Transverse colon (tissue), 4 donors: ENCODE results near the gene SLC2A9. TPM values are rescaled to one million over a fixed set of nuclear protein-coding genes. Genes with fewer than 3 reads are reported as not detected.

Experiments
- DNase-seq: peaks from one replicate; pipeline ENCODE4 v3.0.0-alpha.2; 2019
- H3K27ac ChIP-seq, 4 donors: fragments of 200-600 bp; sonication (generic); 2 replicates each; pipeline ENCODE4 v1.5.1; 2016 to 2018; ENCODE audit warnings: inconsistent platforms in 4 of 4
- H3K27me3 ChIP-seq: fragments of 200-600 bp; sonication (generic); 2 replicates; pipeline ENCODE4 v1.5.1; 2017; ENCODE audit warnings: inconsistent platforms
- H3K36me3 ChIP-seq, 4 donors: fragments of 200-600 bp; sonication (generic); 2 replicates each; pipeline ENCODE4 v1.5.1; 2017 to 2019; ENCODE audit warnings: inconsistent platforms in 4 of 4
- H3K4me1 ChIP-seq, 4 donors: fragments of 200-600 bp; sonication (generic); 2 replicates each; pipeline ENCODE4 v1.5.1; 2017 to 2020; ENCODE audit warnings: inconsistent platforms in 4 of 4
- H3K4me3 ChIP-seq, 4 donors: fragments of 200-600 bp; sonication (generic); 1 replicate in 1 of 4; 2 replicates in 3 of 4; pipeline versions ENCODE4 v1.5.1 to v1.6.1; 2017 to 2019; ENCODE audit warnings: inconsistent platforms in 4 of 4
- H3K9me3 ChIP-seq, 2 donors: fragments of 200-600 bp; sonication (generic); 2 replicates each; pipeline ENCODE4 v1.5.1; 2017 to 2019; ENCODE audit warnings: inconsistent platforms in 2 of 2
- CTCF ChIP-seq, 5 experiments: fragments of 200-600 bp in 3 of 5; fragments of 450-650 bp in 2 of 5; sonication (generic) in 3 of 5; IDR thresholded peaks; 1 replicate in 2 of 5; 2 replicates in 3 of 5; pipeline ENCODE4 v1.5.1; 2016 to 2017; ENCODE audit warnings: antibody characterized with exemption in 5 of 5, inconsistent platforms in 3 of 5, mild to moderate bottlenecking in 2 of 5, moderate library complexity in 1 of 5
- EP300 ChIP-seq: sonication (generic); formaldehyde crosslinking; IDR thresholded peaks from one replicate; pipeline ENCODE4 v1.6.1; 2017; ENCODE audit warnings: antibody characterized with exemption, low read depth
- POLR2A ChIP-seq: fragments of 450-650 bp; IDR thresholded peaks from one replicate; pipeline ENCODE4 v1.6.1; 2016; ENCODE audit warnings: antibody characterized with exemption, mild to moderate bottlenecking, moderate library complexity
- POLR2AphosphoS5 ChIP-seq, 3 donors: sonication (generic); formaldehyde crosslinking; IDR thresholded peaks; one replicate each; pipeline ENCODE4 v1.6.1; 2016; ENCODE audit warnings: antibody characterized with exemption in 3 of 3
- WGBS, 2 donors: methylation state at CpG; one replicate each; pipeline ENCODE4 v1.1.5; 2018; ENCODE audit warnings: low coverage in 1 of 2; 5-methylcytosine and 5-hydroxymethylcytosine counted together
- in situ Hi-C, 4 donors: fragments of 200-750 bp; cut with MboI; loops; one replicate each; pipeline versions ENCODE4 v1.15.0 to v1.15.1; 2017; ENCODE audit warnings: low sequenced_read_pairs in 3 of 4, low pct_ligation_motif_present in 1 of 4, low pct_unique_long_range_greater_than_20kb in 1 of 4
- intact Hi-C: fragments of 100-400 bp; cut with DNase I; formaldehyde crosslinking; loops from one replicate; pipeline ENCODE4 v1.15.1; 2023; ENCODE audit warnings: low total_unique reads
- total RNA-seq, 4 donors: library from RNA; depleted of rRNA; stranded (reverse); fragments of >200 nt; gene quantifications; one replicate each; pipeline ENCODE4 v1.1.0, GENCODE V29; 2016

SLC2A9 gene
- total RNA-seq, 4 donors from 2014 or later: 2.2 to 4.0 (median 3.4) TPM; not detected in 1

DNA sequence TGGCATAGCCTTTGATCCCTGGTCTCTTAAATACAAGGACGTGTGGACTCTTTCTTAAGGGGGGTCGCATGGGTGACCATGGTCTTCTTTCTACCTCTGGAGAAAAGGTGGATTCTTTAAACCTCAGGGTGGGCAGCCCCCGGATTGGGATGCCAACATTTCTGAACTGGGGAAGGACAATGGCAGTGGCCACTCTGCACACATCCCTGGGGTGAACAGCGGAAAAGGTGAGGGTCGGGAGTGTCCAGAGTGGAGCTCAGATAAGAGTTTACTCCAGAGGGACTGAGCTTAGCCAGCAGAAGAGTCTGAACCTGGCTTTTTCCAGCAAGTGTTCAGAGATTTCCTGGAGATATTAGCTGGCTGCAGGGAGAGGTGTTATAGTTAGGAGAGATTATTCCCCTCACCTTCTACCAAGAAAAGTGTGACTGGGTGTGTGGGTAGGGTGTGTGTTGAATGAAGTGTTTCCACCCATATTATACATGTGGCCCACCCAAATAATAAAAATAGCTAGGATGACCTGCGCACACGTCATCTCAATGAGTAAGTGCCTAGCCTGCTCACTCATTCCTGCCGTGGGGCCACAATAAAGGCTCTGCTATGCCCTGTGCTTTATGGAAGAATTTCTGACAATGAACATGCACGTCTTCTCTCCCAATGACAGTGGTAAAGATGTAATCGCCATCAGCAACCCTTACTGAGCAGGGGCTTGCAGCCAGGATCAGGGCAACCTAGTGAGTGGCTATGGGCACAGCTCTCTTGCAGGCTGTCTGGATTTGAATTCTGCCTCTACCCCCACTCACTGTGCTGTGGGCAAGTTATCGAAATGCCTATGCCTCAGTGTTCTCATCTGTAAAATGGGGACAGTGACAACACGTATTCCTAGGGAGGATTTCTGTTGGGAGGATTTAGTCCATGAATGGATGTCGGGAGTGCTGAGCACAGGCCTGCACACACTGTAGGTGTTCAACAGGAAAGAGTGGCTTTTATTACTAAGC lies 76.6 kb downstream of the SLC2A9 start:
- TF ChIP-seq POLR2AphosphoS5 (IDR thresholded peaks at IDR 0.05): no peak
- no peak for TF ChIP-seq EP300
- no peak for TF ChIP-seq CTCF (IDR thresholded peaks at IDR 0.05)
- TF ChIP-seq POLR2A: no peak
- no peaks in the 10 kb centered on the region for H3K9me3 ChIP-seq
- no peaks in the 10 kb centered on the region for H3K27me3 ChIP-seq
- no peaks in the 10 kb centered on the region for H3K4me1 ChIP-seq
- H3K4me3 ChIP-seq: no peak overlapping the region
- H3K36me3 ChIP-seq: no peaks in the 10 kb centered on the region
- H3K27ac ChIP-seq: no peak overlapping the region
- 65 to 81% methylated on average over 2 to 13 of the region's 13 CpGs for WGBS, 2 donors
- no peak for DNase-seq
- intact Hi-C loops (no loop called here), in situ Hi-C loops (no loop called here)

GRCh38 chr4:9943761-9944160 lies 77.5 kb downstream of the SLC2A9 start:
- Histone ChIP-seq H3K27me3 (no peaks in the 10 kb centered on the region), H3K4me3 (no peak overlapping the region), H3K36me3 (no peaks in the 10 kb centered on the region), H3K27ac (no peak overlapping the region), H3K9me3 (no peaks in the 10 kb centered on the region), H3K4me1 (no peaks in the 10 kb centered on the region)
- 92 to 100% methylated on average over 3 to 9 of the region's 9 CpGs for WGBS, 2 donors
- no peak for DNase-seq
- intact Hi-C loops: no loop called here
- in situ Hi-C loops: no loop called here
- TF ChIP-seq POLR2AphosphoS5 (IDR thresholded peaks at IDR 0.05) (no peak), EP300 (no peak), POLR2A (no peak), CTCF (IDR thresholded peaks at IDR 0.05) (no peak)

DNA sequence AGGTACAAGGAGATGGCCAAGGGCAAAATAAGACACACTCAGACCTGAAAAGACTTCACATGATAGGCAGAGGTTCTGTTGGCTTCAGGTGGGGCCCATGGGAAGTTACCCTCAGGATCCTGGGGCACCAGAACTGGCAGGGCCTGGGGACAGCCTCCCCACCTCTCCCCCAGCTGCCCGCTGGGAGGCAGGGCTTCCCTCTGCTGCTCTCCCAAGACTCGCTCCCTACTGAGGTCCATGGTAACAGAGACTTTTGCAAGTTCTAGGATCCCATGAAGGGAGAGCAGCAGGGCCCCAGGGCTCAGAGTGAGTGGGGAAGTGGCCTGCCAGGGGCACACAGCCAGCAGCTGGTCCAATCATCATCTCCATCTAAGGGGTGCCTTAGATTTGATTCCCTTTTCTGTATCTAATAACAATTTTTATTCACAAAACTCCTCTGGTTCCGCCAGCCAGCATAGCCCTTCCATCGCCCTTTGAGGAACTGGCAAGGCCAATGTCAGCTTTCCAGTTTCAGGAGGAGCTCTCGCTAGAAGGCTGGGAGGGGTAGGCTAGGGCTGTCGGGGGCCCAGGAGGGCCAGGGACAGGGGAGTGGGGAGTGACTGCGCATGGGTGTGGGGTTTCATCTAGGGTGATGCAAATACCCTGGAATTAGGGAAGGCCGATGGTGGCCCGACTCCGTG lies 78.2 kb downstream of the SLC2A9 start:
- WGBS, 2 donors: 87 to 100% methylated on average over 1 to 10 of the region's 10 CpGs
- no peaks in the 10 kb centered on the region for H3K4me1 ChIP-seq
- DNase-seq: no peak
- no peaks in the 10 kb centered on the region for H3K36me3 ChIP-seq
- TF ChIP-seq POLR2AphosphoS5 (IDR thresholded peaks at IDR 0.05) (no peak), POLR2A (no peak), EP300 (no peak), CTCF (IDR thresholded peaks at IDR 0.05) (no peak)
- in situ Hi-C loops: no loop called here
- no peak overlapping the region for H3K27ac ChIP-seq
- H3K27me3 ChIP-seq: no peaks in the 10 kb centered on the region
- intact Hi-C loops: no loop called here
- no peaks in the 10 kb centered on the region for H3K9me3 ChIP-seq
- no peak overlapping the region for H3K4me3 ChIP-seq

DNA sequence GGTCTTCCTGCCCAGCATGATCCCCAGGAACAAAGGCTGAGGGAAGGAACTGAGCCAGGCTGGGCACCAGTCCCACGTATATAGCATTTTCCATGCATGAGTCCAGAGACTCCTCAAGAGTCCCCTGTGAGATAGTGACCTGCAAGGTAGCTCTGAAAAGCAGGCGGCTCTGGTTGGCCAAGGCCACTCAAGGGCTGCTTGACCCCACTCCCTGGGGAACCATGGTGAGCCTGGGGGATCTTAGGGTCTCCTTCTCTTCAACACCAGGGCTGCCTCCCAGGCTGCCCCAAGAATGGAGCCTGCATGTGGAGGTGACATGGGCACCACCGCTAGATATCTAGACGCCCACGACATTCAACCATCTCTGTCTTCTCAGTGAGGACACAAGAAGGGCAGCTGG lies 79.2 kb downstream of the SLC2A9 start:
- 87% methylated on average over 4 of the region's 5 CpGs; no CpG with 5 or more reads in 1 of the 2 donors for WGBS, 2 donors
- no peak for TF ChIP-seq CTCF (IDR thresholded peaks at IDR 0.05)
- Histone ChIP-seq H3K36me3 (no peaks in the 10 kb centered on the region), H3K27ac (no peak overlapping the region), H3K4me1 (no peaks in the 10 kb centered on the region), H3K4me3 (no peak overlapping the region), H3K9me3 (no peaks in the 10 kb centered on the region), H3K27me3 (no peaks in the 10 kb centered on the region)
- no peak for DNase-seq
- in situ Hi-C loops: no loop called here
- intact Hi-C loops: no loop called here
